ENCODE results near the gene RAB20. TPM values are rescaled to one million over a fixed set of nuclear protein-coding genes. Genes with fewer than 3 reads are reported as not detected.

RAB20 gene
- total RNA-seq, 4 donors from 2014 or later, result 3.9 to 9.1 (median 6.2) TPM

GRCh38 chr13:110542169-110542796 is 19.2 kb downstream of the RAB20 start:
- TF ChIP-seq POLR2A (IDR thresholded peaks at IDR 0.05) (no peak), CTCF (IDR thresholded peaks at IDR 0.05) (no peak)
- no peak for DNase-seq (ENCODE audit: low spot score in 2 of 2)
- intact Hi-C loops (cut with DNase I; ENCODE audit: low total_unique reads), result no loop called here
- 82 to 91% methylated on average over 6 of the region's 6 CpGs for WGBS, 2 donors
- H3K4me3 ChIP-seq (ENCODE audit: low read depth, poor library complexity, severe bottlenecking), result no peak overlapping the region

GRCh38 chr13:110541526-110541920 is 20.0 kb downstream of the RAB20 start:
- intact Hi-C loops (cut with DNase I; ENCODE audit: low total_unique reads), result no loop called here
- TF ChIP-seq POLR2A (IDR thresholded peaks at IDR 0.05) (no peak), CTCF (IDR thresholded peaks at IDR 0.05) (no peak)
- WGBS, 2 donors, result 36 to 39% methylated on average over 4 of the region's 4 CpGs
- DNase-seq (ENCODE audit: low spot score in 2 of 2), result no peak
- H3K4me3 ChIP-seq (ENCODE audit: low read depth, poor library complexity, severe bottlenecking), result no peak overlapping the region

DNA sequence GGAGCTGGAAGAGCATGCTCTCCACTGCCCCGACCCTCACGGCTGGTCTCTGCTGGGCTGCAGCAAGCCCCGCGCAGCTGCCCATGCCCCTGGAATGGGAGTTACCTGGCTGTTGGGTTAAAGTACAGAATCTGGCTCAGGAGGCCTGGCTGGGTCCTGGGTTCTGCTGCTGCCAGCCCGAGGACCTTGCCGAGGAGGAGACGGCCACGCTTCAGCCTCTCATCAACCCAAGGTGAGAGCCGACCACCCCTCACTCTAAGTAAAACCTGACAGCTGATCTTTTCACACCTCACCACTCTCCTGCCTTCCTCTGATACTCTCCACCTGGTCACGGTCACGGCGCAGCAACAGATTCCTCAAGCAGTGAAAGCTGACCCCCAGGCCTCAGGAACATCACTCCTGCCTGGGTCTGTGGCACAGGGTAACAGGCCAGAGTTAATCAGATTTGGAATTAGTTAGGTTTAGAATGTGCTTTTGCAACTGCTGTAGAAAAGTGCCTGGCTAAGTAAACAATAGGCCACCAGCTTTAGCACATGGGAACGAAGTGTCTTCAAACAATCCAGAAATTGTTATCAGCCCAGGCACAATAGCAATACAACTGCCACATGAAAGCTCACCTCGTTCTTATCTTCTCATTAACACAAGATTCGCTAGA is 20.5 kb downstream of the RAB20 start:
- no peak overlapping the region for H3K4me3 ChIP-seq (ENCODE audit: low read depth, poor library complexity, severe bottlenecking)
- no peak for TF ChIP-seq CTCF (IDR thresholded peaks at IDR 0.05)
- no peak for TF ChIP-seq POLR2A (IDR thresholded peaks at IDR 0.05)
- intact Hi-C loops (cut with DNase I; ENCODE audit: low total_unique reads), result no loop called here
- DNase-seq (ENCODE audit: low spot score in 2 of 2), result no peak
- 81 to 82% methylated on average over 15 of the region's 15 CpGs for WGBS, 2 donors

DNA sequence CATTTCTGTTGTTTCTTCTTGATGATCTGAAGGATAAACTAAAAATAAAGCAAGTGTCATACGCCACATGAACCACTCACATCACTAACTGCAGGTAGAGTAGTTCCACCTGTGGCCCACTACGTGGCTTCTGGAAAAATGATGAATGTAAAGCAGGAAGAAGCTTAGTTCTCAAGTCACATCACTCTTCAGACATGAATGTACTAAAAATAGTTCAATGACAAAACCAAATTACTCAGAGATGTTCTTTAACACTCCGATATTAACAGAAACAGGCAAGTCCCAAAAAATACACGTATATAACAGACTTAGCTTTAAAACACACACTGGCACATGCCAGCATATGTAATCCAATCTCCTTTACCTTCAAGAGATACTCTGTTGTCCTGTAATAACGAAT is 21.6 kb downstream of the RAB20 start:
- intact Hi-C loops (cut with DNase I; ENCODE audit: low total_unique reads), result no loop called here
- no peak for TF ChIP-seq CTCF (IDR thresholded peaks at IDR 0.05)
- TF ChIP-seq POLR2A (IDR thresholded peaks at IDR 0.05), result no peak
- 84 to 88% methylated on average over 5 of the region's 5 CpGs for WGBS, 2 donors
- DNase-seq (ENCODE audit: low spot score in 2 of 2), result no peak
- no peak overlapping the region for H3K4me3 ChIP-seq (ENCODE audit: low read depth, poor library complexity, severe bottlenecking)

DNA sequence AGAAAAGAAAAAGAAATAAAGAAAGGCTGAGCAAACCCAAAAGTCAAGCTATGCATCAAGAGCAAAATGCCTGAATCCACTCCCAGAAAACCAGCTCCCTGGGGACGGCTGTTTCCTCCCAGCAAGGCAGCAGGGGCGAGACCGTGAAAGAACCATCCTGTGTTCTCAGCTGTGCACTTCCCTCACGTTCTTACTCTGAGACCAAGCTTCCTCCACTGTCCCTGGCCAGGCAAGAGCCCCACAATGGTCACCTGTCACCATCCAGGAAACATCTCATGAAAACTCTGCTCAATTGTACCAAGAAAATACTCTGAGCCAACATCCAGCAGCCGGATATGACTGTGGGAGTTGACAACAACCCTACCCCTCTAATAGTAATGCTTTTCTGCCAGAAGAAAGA is 22.9 kb downstream of the RAB20 start:
- H3K4me3 ChIP-seq (ENCODE audit: low read depth, poor library complexity, severe bottlenecking), result no peak overlapping the region
- intact Hi-C loops (cut with DNase I; ENCODE audit: low total_unique reads), result no loop called here
- TF ChIP-seq POLR2A (IDR thresholded peaks at IDR 0.05) (no peak), CTCF (IDR thresholded peaks at IDR 0.05) (no peak)
- 46 to 59% methylated on average over 5 of the region's 5 CpGs for WGBS, 2 donors
- no peak for DNase-seq (ENCODE audit: low spot score in 2 of 2)

Data from lower leg skin (tissue), 4 donors.